AG04450 (cell line): ENCODE data around the gene SH3TC1. TPM values are rescaled to one million over a fixed set of nuclear protein-coding genes. Genes with fewer than 3 reads are reported as not detected.

Experiments used
- CTCF ChIA-PET: fragments of 300-600, 350-600 bp; formaldehyde crosslinking; extraction: SDS; loops from one replicate; lab custom pipeline; 2022; ENCODE audit warnings: antibody characterized with exemption, inconsistent platforms; lab: Charles Lee
- POLR2A ChIA-PET: fragments of 350-600 bp; formaldehyde crosslinking; extraction: SDS; loops from one replicate; lab custom pipeline; 2021; ENCODE audit warnings: antibody characterized with exemption, inconsistent platforms; lab: Yijun Ruan, JAX
- DNase-seq: peaks from one replicate; pipeline ENCODE4 v3.0.0-alpha.2; 2011; ENCODE audit warnings: low read depth, low spot score
- H3K27ac ChIP-seq: one replicate; pipeline ENCODE4 v1.5.1; 2012; ENCODE audit warnings: low read depth, low read length, control low read depth
- H3K27me3 ChIP-seq: one replicate; pipeline ENCODE4 v1.6.0; 2012; ENCODE audit warnings: low read length; ENCODE audit not compliant: control insufficient read depth, insufficient read depth
- H3K4me3 ChIP-seq: 2 replicates; pipeline ENCODE4 v1.5.1; 2011; ENCODE audit warnings: mild to moderate bottlenecking, low read depth, low read length, control low read depth
- H3K9me3 ChIP-seq: 2 replicates; pipeline ENCODE4 v1.5.1; 2012; ENCODE audit warnings: low read length; ENCODE audit not compliant: control insufficient read depth, insufficient read depth
- polyA plus RNA-seq: library from polyadenylated mRNA; depleted of rRNA; stranded (reverse); fragments of >200 nt; gene quantifications from 2 replicates; pipeline ENCODE4 v1.2.3, GENCODE V29; 2011
- TF ChIP-seq, protein P1 (sequence below): IDR thresholded peaks from 2 replicates; pipeline ENCODE4 v1.5.1; 2011; ENCODE audit warnings: low read depth, low read length, control low read depth, inconsistent platforms

The SH3TC1 gene
- polyA plus RNA-seq, 1 experiment, result 0.98 TPM

DNA sequence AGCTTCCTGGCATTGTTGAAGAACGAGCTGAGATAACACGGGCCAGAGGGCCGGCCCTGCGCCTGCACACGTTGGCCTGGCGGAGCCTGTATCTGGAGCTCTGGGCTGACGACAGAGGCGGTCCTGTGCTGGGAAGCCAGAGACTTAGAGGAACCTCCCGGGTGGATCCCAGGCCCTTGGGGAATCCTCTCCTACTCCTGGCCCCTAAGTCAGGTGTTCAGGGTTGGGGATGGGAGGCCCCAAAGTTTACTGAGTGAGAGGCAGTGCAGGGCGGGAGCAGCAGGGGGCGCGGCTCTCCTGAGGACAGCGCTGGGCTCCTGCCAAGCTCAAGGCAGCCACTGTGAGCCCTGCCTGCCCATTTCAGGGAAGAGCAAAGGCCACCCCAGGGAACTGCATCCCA, 68.0 kb downstream of the SH3TC1 start:
- TF ChIP-seq, protein P1, sequence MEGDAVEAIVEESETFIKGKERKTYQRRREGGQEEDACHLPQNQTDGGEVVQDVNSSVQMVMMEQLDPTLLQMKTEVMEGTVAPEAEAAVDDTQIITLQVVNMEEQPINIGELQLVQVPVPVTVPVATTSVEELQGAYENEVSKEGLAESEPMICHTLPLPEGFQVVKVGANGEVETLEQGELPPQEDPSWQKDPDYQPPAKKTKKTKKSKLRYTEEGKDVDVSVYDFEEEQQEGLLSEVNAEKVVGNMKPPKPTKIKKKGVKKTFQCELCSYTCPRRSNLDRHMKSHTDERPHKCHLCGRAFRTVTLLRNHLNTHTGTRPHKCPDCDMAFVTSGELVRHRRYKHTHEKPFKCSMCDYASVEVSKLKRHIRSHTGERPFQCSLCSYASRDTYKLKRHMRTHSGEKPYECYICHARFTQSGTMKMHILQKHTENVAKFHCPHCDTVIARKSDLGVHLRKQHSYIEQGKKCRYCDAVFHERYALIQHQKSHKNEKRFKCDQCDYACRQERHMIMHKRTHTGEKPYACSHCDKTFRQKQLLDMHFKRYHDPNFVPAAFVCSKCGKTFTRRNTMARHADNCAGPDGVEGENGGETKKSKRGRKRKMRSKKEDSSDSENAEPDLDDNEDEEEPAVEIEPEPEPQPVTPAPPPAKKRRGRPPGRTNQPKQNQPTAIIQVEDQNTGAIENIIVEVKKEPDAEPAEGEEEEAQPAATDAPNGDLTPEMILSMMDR, result peak; percentile 78
- Histone ChIP-seq H3K27ac (no peak overlapping the region), H3K27me3 (peaks cover 2% of the 10 kb centered on the region), H3K4me3 (no peak overlapping the region), H3K9me3 (no peaks in the 10 kb centered on the region; the same call in 1 of the 2 replicates)
- no peak for DNase-seq
- ChIA-PET POLR2A (no interaction called here), CTCF (interaction anchor here (0.5 to 3.2 kb wide), 10 partner anchors 9 to 162 kb away, joined by 3 to 26 read pairs (median 4); no protein-coding TSS in a partner anchor)

DNA sequence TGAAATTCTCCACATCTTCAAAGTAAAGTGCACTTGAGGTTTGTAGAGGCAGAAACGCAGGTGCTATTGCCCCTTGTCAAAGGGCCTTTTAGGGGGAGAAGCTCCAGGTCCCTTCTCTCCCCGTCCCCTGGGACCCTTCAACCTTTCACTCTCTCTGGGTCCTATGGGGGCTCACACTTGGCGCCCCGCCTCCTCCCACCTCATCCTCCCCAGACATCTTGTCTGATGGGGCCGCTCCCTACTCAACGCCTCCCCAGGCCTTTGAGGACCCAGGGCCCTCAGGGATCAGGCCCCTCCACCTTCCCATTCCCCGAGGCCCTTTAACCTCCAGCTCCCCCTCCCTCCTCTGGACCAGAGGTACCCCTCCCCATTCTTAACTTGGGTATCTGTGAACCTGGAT, 69.1 kb downstream of the SH3TC1 start:
- ChIA-PET POLR2A (no interaction called here), CTCF (interaction anchor here (1.5 to 3.2 kb wide), 4 partner anchors 91 to 134 kb away, joined by 4 to 26 read pairs (median 6); no protein-coding TSS in a partner anchor)
- Histone ChIP-seq H3K4me3 (no peak overlapping the region), H3K27me3 (peaks cover 2% of the 10 kb centered on the region), H3K9me3 (no peaks in the 10 kb centered on the region; the same call in 1 of the 2 replicates), H3K27ac (no peak overlapping the region)
- no peak for DNase-seq
- TF ChIP-seq, protein P1, result no peak

GRCh38 chr4:8268901-8269534, 69.9 kb downstream of the SH3TC1 start:
- CTCF ChIA-PET, result interaction anchor here (1.2 to 3.2 kb wide), 2 partner anchors 27 to 92 kb away, joined by 3 to 7 read pairs; no protein-coding TSS in a partner anchor
- Histone ChIP-seq H3K27ac (no peak overlapping the region), H3K4me3 (peak overlapping the region; percentile 29; the same call in 1 of the 2 replicates)

DNA sequence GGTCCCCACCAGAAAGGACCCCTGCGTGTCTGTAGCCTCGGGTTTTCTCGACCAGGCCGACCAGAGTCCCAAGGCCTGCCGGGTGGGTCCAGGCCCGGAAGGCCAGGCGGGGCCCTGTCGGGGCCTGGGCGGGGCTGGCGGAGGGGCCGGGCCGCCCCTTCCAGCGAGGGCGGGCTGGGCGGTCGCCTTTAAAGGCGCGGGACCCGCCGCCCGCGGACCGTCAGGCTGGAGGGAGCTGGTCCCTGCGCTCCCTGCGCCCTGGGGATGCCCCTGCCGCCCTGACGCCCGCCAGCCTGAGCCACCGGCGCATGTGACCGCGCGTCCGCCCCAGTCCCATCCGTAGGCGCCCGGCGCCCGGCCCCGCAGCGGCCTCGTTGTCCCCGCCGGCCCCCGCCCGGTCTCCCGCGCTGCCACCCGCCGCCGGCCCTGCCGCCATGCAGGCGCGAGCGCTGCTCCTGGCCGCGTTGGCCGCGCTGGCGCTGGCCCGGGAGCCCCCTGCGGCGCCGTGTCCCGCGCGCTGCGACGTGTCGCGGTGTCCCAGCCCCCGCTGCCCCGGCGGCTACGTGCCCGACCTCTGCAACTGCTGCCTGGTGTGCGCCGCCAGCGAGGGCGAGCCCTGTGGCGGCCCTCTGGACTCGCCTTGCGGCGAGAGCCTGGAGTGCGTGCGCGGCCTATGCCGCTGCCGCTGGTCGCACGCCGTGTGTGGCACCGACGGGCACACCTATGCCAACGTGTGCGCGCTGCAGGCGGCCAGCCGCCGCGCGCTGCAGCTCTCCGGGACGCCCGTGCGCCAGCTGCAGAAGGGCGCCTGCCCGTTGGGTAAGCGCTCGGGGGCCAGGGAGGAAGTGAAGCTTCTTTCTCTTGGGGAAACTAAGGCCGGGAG, 70.7 kb downstream of the SH3TC1 start, which contains the start of gene HTRA3:
Gene HTRA3, plus strand, starts transcription at position 220 of the 883 bp plus-strand sequence. Its CDS starts 215 bp downstream, at position 435.
- ChIA-PET CTCF (interaction anchor here (1.2 kb wide), 1 partner anchor 28 kb away, joined by 3 read pairs; no protein-coding TSS in a partner anchor), POLR2A (interaction anchor here (0.6 to 2.0 kb wide), 7 partner anchors 9 to 138 kb away, joined by 3 to 8 read pairs (median 6); no protein-coding TSS in a partner anchor)
- H3K4me3 ChIP-seq, result peak within 1 kb of the TSS; percentile 48
- peak; percentile 7 for DNase-seq
- H3K27ac ChIP-seq, result no peak within 1 kb of the TSS
- H3K27me3 ChIP-seq, result peaks cover 2% of the 10 kb centered on the region
- TF ChIP-seq, protein P1, result no peak
- no peaks in the 10 kb centered on the region; the same call in 1 of the 2 replicates for H3K9me3 ChIP-seq

More at GRCh38 chr4:8268901-8269534, 69.9 kb downstream of the SH3TC1 start:
- Histone ChIP-seq H3K27me3 (peaks cover 2% of the 10 kb centered on the region), H3K9me3 (no peaks in the 10 kb centered on the region; the same call in 1 of the 2 replicates)
- no peak for DNase-seq
- TF ChIP-seq, protein P1, result no peak
- POLR2A ChIA-PET, result interaction anchor here (1.0 to 2.0 kb wide), 6 partner anchors 8 to 125 kb away, joined by 3 to 8 read pairs (median 6); no protein-coding TSS in a partner anchor
